ENCODE measurements around the gene FUS.
"Not testable (repeated sequence)": the region's sequence is repeated elsewhere in the genome, so short reads cannot be mapped to it uniquely, and the experiment has no call there.

FUS gene

DNA sequence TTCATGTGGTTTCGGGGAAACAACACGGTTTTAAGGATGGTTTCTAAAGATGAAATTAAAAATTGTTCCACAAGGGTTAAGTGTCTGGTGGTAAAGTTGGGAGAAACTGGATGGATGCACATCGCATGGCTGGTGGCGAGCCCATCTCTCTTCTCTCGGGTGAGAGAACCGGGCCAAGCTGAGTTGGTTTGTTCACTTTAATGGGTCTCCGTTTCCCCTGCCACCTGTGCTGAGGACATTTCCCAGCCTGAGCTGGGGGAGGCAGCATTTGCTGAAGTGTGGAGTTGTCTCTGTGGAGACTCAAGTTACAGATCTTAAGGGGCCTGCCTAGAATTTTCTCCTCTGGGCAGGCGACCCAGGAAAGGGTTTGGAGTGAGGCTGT lies 7.9 kb downstream of the FUS start:
- no peak for DNase-seq

DNA sequence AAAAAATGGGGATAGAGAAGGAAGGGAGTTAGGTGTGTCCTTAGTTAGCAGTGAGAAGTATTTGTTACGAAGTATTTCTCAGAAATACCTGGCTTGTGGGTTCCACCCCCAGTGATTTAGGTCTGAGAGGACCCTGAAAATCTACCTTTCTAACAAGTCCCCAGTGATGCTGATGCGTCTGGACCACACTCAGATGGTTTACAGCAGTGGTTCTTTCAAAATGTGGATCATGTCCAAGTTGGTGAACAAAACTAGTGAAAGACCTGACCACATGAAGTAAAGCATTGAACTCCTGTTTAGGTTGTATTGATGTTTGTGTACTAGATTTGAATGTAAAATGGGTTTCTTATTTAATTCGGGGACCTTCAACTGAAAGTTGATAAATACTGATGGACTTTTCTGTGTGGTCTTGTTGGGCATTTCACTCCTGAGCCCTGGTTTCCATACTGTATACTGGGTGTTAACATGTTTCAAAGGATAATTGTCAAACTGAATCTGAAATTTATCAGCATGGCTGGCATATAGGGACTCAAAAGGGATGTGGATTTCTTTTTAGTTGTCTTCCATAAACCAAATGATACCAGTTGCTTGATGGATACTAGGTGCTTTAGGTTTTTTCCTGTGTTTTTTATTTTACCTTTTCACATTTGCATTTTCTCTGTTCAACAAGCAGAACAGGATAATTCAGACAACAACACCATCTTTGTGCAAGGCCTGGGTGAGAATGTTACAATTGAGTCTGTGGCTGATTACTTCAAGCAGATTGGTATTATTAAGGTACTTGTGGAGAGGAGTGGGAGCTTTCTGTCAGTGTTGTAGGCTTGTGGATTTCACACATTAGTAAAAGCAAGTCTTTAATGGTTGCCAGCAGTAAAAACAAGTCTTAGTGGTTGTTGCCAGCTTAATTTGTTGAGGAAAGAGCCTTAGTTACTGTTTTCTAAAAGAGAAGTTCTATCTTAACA lies 8.8 kb downstream of the FUS start:
- DNase-seq: no peak

DNA sequence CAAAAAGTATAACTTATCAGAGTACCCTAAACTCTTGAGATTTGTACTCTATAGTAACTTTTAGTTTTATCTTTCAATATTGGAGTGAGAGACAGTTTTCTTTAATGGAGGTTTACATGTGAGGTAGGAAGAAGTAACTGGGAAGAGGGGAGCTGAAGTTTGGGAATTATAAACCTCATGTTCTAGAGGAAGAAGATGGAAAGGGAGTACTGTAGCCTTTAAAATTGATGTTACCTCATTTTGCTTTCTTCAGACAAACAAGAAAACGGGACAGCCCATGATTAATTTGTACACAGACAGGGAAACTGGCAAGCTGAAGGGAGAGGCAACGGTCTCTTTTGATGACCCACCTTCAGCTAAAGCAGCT lies 9.5 kb downstream of the FUS start:
- no peak for DNase-seq

DNA sequence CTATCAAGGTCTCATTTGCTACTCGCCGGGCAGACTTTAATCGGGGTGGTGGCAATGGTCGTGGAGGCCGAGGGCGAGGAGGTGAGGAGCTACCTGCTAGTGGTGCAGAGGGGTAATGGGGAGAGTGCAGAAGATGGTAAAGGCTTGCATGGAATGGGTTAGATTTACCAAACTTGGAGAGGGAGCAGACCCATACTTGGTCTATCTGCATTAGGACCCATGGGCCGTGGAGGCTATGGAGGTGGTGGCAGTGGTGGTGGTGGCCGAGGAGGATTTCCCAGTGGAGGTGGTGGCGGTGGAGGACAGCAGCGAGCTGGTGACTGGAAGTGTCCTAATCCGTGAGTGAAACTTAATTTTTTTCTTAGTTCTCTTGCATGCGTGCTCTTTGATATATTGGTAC lies 10.1 kb downstream of the FUS start:
- no peak for DNase-seq

DNA sequence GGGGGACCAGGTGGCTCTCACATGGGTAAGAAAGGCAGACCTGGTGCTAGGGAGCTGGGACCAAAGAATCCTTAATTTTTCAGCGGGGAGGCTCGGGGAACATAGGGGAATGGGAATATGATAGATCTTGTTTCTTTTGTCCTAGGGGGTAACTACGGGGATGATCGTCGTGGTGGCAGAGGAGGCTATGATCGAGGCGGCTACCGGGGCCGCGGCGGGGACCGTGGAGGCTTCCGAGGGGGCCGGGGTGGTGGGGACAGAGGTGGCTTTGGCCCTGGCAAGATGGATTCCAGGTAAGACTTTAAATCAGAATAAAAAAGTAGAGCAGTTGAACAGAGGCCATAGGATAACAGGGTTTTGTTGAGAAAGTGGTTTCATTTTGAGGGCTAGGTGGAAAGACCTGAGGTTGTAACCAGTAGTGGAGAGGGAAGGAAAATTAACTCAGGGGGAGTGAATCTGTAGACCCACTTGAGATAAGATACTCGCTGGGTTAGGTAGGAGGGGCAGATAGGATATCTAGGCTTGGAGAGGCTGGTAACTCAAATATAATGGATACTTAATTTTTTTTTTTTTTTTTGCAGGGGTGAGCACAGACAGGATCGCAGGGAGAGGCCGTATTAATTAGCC lies 11.0 kb downstream of the FUS start:
- no peak for DNase-seq

DNA sequence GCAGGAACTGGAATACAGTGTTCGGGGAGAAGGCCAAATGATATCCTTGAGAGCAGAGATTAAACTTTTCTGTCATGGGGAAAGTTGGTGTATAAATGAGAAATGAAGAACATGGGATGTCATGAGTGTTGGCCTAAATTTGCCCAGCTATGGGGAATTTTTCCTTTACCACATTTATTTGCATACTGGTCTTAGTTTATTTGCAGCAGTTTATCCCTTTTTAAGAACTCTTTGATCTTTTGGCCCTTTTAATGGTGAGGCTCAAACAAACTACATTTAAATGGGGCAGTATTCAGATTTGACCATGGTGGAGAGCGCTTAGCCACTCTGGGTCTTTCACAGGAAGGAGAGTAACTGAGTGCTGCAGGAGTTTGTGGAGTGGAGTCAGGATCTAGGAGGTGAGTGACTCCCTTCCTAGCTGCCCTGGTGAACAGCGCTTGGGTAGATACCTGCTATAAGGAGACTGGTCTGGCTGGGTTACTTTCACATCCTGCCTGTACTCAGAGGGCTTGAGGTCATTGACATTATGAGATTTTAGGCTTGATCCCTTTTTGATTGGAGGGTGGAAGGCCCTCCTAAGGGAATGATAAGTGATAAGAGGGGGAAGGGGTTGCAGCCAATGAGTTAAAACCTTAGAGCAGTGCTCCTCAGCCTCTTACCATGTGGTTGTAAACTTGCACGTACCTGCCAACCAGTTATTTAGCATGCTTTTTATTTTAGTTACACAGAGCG lies 11.9 kb downstream of the FUS start:
- DNase-seq: no peak

DNA sequence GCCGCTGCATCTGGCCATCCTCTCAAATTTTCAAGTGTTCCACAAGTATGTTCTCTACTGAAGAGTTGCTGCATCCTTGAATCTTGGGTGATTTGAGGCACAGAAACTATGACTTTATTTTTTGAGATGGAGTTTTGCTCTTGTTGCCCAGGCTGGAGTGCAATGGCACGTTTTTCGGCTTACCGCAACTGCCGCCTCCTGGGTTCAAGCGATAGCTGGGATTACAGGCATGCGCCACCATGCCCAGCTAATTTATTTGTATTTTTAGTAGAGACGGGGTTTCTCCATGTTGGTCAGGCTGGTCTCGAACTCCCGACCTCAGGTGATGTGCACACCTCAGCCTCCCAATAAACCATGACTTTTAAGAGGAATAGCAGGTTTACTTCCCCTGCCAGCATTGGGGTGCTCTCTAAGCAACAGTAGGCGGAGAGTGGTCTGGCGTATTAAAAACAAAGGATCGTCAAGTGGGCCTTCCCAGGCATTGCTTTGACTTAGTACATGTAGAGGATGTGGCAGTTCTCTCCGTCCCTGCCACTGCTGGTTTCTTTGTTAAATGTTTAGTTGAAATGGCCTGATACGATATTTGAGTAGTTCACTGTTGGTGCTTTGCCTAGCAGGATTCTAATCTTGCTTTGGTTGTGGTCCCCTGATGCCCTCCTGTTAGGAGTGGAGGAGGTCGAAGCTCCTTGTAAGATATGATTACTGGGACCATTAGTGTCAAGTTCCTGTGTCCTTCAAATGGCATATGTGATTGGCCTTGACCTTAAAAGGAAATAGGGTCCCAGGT lies 13.1 kb downstream of the FUS start:
- DNase-seq: no peak

DNA sequence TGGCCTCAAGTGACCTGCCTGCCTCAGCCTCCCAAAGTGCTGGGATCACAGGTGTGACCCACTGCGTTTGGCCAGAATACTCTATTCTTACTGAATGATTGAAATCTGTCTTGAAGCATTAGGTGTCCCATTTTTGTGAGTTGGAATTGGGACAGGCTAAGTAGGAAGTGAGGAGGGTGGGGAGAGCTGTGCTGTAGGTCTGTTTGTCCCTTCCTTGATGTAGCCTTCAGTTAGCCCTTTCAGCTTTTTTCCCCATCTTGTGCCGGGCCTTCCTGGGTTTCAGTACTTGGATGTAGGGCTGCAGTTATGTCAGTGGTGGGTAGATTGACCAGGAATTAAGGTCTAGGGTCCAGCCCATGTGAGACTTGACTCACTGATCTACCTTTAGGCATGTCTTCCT lies 13.9 kb downstream of the FUS start:
- DNase-seq: no peak

DNA sequence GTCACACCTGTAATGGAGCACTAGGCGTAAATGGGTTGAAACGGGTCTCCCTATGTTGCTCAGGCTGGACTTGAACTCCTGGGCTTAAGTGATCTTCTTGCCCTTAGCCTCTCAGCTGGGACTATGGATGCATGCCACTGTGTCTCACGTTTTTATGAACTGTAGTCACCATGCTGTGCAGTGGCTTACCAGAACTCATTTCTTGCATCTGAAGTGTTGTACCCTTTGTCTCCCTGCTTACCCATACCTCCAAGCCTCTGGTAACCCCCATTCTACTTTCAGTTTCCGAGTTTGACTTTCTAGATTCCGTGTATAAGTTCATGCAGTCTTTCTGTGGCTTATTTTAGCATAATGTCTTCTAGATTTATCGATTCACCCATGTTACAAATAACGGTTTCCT lies 15.0 kb downstream of the FUS start:
- DNase-seq: no peak

DNA sequence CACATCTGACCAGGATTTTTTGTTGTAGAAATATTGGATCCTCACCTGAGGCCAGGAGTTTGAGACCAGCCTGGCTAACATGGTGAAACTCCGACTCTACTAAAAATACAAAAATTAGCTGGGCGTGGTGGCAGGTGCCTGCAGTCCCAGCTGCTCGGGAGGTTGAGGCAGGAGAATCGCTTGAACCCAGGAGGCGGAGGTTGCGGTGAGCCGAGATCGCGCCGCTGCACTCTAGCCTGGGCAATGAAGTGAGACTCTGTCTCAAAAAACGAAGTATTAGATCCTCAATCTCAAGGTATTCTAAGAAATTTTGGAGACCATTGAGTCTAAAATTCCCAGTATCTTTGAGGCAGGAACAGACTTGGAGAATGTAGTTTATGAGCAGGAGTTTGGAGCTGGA lies 15.9 kb downstream of the FUS start:
- not testable (repeated sequence) for DNase-seq

DNA sequence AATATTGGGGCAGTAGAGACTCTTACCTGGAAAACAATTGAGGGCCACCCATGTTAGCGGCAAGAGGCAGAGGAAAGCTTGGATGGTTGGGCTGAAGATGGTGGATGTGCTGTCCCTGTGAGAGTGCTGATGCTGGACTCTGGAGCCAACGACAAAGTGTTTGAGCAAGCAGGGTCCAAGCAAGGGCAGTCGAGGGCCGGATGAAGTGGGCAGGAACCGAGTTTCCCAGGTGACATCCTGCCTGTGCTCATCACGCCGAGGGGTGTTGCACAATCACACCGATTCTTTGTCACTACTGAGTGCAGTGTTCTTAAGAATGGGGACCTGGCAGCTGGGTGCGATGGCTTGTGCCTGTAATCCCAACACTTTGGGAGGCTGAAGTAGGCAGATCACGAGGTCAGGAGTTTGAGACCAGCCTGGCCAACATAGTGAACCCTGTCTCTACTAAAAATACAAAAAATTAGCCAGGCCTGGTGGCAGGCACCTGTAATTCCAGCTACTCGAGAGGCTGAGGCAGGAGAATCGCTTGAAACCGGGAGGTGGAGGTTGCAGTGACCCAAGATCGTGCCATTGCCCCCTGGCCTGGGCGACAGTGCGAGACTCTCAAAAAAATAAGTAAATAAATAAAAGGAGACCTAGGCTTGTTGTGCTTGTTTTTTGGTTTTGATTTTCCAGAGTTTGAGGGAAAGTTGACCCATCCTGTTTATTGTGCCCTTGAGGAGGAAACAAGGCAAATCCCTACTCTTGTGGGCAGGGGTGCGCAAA lies 16.6 kb downstream of the FUS start:
- no peak for DNase-seq

DNA sequence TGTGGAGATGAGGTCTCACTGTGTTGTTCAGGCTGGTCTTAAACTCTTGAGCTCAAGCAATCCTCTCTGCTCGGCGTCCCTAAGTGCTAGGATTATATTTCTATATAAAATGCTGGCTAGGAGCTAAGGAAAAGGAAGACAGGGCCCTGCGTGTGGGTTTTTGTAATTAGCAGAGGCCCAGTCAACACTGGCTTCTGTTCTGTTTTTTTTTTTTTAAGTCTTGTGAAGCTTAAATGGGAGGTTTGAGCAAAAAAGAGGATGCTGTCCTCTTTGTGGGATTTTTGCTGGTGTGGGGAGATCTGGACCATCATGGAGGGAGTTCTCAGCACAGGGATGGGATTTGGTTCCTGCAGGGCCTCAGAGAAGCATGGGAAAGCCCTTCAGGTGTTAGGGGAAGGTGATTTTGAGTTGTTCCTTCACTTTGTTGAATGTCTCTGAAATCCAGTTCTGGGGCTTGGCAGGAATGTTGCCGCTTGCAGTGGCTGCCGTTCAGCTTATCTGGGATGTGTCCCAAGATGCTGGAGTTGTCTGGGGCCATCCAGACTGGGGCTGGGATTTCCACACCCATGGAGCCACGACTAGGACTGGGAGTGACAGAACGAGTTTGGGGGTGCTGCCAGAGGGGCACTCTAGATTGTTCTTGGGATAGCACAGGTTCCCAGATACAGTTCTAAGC lies 18.4 kb downstream of the FUS start:
- DNase-seq: no peak

DNA sequence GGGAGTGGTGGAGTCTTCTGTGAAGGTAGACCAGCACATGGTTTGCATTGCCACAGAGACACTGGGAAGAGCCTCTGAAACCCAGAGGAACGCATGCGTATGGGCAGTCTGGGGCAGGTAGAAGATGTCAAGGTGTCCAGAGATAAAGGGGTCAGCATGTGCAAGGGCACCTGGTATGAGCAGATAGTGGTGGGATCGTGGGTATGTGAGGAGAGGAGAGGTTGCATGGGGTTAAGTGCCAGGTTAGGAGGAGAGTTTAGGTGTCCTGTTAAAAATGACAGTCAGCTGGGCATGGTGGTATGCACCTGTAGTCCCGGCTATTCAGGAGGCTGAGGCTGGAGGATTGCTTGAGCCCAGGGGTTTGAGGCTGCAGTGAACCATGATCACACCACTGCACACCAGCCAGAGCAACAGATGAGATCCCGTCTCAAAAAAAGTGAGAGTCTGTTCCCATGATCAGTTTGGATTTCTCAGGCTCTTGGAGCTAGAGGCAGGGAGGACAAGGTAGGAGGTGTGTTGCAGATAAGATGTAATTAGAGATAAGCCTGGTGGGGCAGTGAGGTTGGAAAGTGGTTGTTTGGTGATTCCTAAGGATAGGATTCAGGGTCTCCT lies 19.6 kb downstream of the FUS start:
- DNase-seq: no peak

DNA sequence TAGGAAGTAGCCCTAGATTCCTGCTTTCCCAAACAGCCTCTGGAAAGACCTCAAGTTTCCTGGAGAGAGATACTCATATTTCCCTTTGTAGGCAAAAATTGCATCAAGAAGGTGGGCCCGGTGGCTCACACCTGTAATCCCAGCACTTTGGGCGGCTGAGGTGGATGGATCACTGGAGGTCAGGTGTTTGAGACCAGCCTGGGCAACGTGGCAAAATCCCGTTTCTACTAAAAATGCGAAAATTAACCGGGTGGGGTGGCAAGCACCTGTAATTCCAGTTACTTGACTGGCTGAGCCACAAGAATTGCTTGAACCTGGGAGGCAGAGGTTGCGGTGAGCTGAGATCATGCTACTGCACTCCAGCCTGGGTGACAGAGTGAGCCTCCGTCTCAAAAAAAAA lies 20.2 kb downstream of the FUS start:
- DNase-seq: not testable (repeated sequence)

DNA sequence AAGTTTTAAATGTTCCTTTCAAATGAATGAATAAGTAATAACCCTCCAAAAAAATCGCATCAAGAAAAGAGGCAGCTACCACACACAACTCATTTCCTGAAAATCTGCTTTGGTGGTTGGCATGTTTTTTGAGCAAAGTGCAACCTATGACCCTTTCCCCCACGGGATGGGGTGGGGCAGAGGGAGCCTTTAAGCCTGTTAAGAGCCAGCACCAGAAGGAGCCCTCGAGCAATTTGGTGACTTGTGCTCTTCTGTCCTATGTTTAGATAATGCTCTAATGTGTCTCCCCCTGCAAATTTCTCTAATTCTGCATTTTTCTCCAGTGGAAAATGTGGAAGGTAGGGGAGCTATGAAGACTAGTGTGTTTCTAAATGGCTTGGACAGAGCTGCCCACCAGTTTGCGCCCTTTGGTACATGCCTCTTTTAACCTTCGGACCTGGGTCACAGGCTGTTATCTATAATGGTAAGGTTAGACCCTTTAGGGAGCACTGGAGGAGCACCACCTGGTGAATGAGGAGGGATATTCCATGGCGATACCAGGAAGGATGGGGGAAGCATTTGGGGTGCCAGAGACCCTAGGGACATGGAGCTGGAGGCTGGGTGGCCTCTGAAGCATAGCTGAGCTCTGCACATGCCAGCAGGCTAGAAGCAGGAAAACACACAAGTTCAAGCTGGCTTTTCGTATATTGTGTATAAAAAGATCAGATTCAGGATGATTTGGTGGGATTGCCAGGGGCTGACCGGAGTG lies 21.1 kb downstream of the FUS start:
- no peak for DNase-seq

DNA sequence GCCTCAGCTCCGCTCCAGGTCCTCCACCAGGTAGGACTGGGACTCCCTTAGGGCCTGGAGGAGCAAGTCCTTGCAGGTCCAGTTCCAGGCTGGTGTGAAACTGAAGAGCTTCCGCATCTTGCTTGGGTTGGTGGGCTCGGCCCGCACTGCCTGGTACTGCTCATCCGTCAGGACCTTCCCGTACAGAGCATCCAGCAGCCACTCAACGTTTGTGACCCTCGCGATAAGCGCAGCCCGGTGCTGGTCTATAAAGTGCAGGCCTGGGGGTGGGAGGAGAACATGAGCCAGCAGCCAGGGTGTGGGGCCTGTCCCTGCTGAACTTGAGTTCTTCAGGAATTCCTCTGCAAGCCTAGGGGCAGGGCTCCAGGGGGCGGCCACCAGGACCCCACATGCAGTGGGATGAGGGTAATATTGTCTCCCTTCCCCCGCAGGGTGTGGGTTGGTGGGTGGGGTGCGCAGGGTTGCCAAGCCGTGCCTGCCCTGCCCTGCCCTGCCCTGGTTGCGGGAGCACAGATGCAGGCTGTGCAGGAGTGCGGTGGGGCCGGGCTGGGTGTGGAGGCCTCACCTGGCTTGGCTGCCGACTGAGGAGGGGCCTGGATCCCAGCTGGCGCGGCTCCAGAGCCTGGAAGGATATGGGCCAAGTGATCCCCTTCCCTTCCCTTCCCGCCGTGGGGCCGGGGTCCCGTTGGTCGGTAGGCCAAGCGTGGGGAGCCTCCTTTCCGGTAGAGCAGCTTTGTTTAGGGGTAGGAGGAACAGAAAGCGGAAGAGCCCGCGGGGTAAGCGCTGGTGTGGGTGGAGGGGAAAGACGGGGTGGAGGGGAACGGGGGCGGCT lies 21.9 kb downstream of the FUS start:
- DNase-seq: no peak

DNA sequence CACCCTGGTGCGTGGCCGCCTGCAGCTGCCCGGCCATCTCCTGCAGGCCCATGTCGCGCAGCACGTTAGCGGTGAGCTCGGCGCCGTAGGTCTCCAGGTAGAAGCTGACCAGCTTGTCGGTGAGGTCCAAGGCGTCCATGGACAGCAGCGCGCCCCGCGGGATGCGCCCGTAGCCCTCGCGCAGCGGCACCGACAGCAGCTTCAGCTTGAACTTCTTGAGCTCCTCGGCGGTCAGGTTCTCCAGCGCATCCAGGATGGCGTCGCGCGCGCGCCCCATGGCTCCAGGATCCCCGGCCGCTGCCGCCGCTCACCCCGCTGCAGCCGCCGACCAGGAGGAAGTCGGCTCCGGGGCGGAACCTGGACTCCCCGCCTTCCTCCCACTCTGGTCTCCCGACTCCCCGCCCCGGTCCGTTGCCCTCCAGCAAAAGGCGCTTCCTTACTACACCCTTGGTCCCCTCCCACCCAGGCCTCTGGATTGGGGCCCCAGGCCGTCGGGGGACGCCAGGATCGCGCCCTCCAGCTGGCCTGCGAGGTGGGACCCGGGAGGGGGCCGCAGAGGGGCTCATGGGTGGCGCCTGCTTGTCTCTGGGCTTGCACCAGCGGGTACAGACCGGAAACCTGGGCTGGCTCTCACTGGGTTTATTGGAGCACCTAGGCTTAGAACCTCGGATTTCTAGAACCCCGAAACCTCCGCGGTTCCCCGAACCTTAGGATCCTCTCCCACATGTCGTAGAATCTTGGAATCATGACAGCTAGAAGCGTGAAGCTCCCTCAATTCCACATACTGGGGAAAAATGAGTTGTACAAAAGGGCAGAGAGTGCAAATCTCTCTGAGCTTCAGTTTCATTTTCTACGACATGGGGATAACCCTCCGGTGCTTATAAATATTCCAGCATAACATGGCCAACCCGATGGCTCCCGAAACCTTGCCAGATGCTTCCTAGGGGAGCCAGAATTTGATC lies 22.8 kb downstream of the FUS start, which contains the start of gene PYCARD:
TSS of gene PYCARD (minus strand) at position 347 of the 962 bp plus-strand sequence. CDS start at position 277, 70 bp downstream.
- DNase-seq: no peak

Data from cerebellar nuclear complex (tissue), 1 donor.